Thyroid gland (tissue), 4 donors: ENCODE data around the gene TARS2.

Experiments used
- POLR2A ChIP-seq, 2 donors: fragments of 450-650 bp; IDR thresholded peaks; one replicate each; pipeline ENCODE4 v1.6.1; 2017; ENCODE audit warnings: antibody characterized with exemption in 2 of 2, mild to moderate bottlenecking in 2 of 2, moderate library complexity in 1 of 2
- TF ChIP-seq, protein P1 (sequence below), 6 experiments: fragments of 200-600 bp in 3 of 6; fragments of 450-650 bp in 3 of 6; sonication (generic) in 3 of 6; IDR thresholded peaks; one replicate each; pipeline ENCODE4 v1.5.1; 2016 to 2019; ENCODE audit warnings: antibody characterized with exemption in 6 of 6, mild to moderate bottlenecking in 2 of 6, inconsistent platforms in 1 of 6, moderate library complexity in 1 of 6

DNA sequence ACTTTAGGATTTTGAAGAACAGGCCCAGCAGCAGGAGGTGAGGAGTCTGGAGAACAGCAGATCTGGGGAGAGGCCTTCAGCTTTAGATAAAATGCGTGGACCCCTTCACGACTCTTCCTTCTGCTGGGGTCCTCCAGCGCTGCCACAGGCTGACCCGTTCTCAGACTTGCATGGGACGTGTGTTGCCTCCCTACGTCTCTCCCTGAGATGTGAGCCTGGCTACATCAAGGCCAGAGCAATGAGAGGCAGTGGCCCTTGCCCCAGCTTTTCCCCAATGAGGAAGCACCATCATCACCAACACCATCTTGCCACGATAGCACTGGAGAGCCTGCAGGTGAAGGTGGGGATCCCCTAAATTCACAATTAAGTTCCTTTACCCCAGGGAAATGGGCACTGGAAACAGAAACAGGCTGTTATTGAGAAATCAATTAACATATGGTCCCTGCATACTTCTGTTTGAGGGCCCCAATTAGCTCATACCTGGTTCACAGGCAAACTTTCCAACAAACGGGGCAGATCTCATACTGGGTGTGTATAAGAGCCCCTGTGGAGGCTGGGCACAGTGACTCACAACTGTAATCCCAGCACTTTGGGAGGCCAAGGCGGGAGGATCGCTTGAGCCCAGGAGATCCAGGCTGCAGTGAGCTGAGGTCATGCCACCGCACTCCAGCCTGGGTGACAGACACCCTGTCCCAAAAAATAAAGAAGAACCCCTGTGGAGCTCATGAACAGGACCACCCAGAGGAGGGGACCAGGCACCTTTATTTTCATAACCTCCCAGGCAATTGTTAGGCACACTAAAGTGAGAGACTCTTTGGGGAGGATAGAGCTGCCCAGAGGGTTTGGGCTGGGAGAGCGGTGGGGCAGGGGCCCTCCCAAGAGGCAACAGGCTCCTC is 49.9 kb downstream of the TARS2 start:
- TF ChIP-seq, protein P1, sequence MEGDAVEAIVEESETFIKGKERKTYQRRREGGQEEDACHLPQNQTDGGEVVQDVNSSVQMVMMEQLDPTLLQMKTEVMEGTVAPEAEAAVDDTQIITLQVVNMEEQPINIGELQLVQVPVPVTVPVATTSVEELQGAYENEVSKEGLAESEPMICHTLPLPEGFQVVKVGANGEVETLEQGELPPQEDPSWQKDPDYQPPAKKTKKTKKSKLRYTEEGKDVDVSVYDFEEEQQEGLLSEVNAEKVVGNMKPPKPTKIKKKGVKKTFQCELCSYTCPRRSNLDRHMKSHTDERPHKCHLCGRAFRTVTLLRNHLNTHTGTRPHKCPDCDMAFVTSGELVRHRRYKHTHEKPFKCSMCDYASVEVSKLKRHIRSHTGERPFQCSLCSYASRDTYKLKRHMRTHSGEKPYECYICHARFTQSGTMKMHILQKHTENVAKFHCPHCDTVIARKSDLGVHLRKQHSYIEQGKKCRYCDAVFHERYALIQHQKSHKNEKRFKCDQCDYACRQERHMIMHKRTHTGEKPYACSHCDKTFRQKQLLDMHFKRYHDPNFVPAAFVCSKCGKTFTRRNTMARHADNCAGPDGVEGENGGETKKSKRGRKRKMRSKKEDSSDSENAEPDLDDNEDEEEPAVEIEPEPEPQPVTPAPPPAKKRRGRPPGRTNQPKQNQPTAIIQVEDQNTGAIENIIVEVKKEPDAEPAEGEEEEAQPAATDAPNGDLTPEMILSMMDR (IDR thresholded peaks at IDR 0.05) = no peak
- no peak for TF ChIP-seq POLR2A (IDR thresholded peaks at IDR 0.05)
